ENCODE measurements around the gene AOC3. TPM values are rescaled to one million over a fixed set of nuclear protein-coding genes. Genes with fewer than 3 reads are reported as not detected.

Gene AOC3
- total and polyA plus RNA-seq, 2 of the 8 experiments (the other 6 are each of a cell fraction or from before 2014, with no cell fraction given) = 2.5 to 2.7 TPM

GRCh38 chr17:42878924-42879595, 28.1 kb downstream of the AOC3 start (continued):
- no peak for TF ChIP-seq EZH2 (IDR thresholded peaks at IDR 0.05; ENCODE audit: low read depth, low read length, severe bottlenecking)
- no peak for TF ChIP-seq RXRA (IDR thresholded peaks at IDR 0.05; ENCODE audit: insufficient read depth, low read depth, low read length)
- TF ChIP-seq PHF8 (conservative IDR thresholded peaks at IDR 0.05; ENCODE audit: low read depth, low read length) = no peak
- TF ChIP-seq SP2 (IDR thresholded peaks at IDR 0.05; ENCODE audit: low read length) = no peak
- TF ChIP-seq SUZ12 (IDR thresholded peaks at IDR 0.05; ENCODE audit: low read length) = no peak

Measured in H1 (cell line).